Measurements from ENCODE around the gene LRRC37A2.
"Not testable (repeated sequence)": the region's sequence is repeated elsewhere in the genome, so short reads cannot be mapped to it uniquely, and the experiment has no call there.

The LRRC37A2 gene

DNA sequence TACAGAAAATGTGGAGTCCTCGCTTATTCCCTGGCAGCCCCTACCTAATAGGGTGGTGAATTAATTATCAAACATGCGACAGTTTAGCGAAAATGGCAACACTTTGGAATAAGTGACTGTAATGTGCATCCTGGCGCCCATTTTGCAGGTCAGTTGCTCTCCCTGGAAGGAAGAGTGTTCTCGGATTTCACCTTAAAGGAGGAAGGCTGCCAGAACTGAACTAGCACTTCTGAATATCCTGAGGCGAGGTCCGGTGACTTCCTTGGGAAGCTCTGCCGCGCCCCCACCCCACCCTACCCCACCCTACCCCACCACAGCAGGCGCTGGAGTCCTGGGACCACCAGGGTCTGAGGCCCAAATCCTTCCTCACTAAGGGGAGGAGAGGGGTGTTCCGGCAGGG is at the start of gene LRRC37A2:
LRRC37A2 (plus strand) TSS at position 301 of the 400 bp plus-strand sequence. CDS start 245 bp downstream, outside the sequence.
- not testable (repeated sequence) for DNase-seq (ENCODE audit: low spot score)

GRCh38 chr17:46467618-46468017 is 44.6 kb upstream of the LRRC37A2 start:
- not testable (repeated sequence) for DNase-seq (ENCODE audit: low spot score)

DNA sequence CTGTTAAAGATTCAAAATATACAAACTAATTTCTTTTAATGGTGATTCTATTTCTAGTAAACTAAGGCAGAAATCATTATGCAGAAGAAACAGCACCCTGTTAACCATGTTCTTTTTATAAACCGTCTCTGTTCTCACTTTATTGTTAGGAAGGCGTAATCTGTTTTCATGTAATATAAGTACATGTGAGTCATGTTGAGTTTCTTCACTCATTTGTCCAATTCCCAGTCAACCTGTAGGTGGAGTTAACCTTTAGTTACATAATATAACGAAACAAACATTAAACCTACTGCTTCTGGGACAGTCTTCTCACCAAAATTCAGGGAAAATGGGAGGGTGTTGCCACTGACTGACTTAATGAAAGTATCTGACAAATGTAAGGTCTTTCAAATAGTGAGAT is 37.8 kb upstream of the LRRC37A2 start:
- DNase-seq (ENCODE audit: low spot score), result not testable (repeated sequence)

DNA sequence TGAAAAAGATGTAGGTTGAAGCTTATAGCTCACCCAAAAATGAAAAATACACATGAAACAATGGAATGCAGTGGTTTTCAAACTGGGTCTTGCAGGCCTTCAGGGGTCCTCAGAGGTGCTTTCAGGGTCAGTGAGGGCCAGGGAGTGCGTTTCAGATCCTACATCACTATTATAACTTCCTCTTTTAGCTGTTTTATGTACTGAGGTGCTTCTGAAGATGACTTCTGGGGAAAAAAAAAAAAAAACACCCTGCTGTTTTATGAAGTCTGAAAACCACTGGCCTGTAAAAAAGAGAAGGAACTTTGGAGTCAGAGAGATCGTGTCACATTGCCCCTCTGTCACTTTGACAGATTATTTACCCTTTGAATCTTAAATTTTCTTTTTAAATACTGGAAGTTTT is 36.7 kb upstream of the LRRC37A2 start:
- DNase-seq (ENCODE audit: low spot score), result not testable (repeated sequence)

GRCh38 chr17:46478823-46479222 is 33.4 kb upstream of the LRRC37A2 start:
- not testable (repeated sequence) for DNase-seq (ENCODE audit: low spot score)

- not testable (repeated sequence) for DNase-seq (ENCODE audit: low spot score)
Observed at GRCh38 chr17:46481310-46481709, 31.0 kb upstream of the LRRC37A2 start.

GRCh38 chr17:46492021-46492420 is 20.2 kb upstream of the LRRC37A2 start:
- DNase-seq (ENCODE audit: low spot score), result not testable (repeated sequence)

GRCh38 chr17:46499437-46500139 is 12.7 kb upstream of the LRRC37A2 start:
- DNase-seq (ENCODE audit: low spot score), result not testable (repeated sequence)

GRCh38 chr17:46505896-46506295 is 6.4 kb upstream of the LRRC37A2 start:
- DNase-seq (ENCODE audit: low spot score), result not testable (repeated sequence)

GRCh38 chr17:46534716-46535115 is 22.4 kb downstream of the LRRC37A2 start:
- not testable (repeated sequence) for DNase-seq (ENCODE audit: low spot score)

DNA sequence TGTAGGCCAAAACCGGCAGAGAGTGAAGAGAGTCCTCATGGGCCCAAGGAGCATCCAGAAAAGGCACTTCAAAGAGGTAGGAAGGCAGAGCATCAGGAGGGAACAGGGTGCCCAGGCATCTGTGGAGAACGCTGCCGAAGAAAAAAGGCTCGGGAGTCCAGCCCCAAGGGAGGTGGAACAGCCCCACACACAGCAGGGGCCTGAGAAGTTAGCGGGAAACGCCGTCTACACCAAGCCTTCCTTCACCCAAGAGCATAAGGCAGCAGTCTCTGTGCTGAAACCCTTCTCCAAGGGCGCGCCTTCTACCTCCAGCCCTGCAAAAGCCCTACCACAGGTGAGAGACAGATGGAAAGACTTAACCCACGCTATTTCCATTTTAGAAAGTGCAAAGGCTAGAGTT is 36.3 kb downstream of the LRRC37A2 start:
- DNase-seq (ENCODE audit: low spot score), result not testable (repeated sequence)

DNA sequence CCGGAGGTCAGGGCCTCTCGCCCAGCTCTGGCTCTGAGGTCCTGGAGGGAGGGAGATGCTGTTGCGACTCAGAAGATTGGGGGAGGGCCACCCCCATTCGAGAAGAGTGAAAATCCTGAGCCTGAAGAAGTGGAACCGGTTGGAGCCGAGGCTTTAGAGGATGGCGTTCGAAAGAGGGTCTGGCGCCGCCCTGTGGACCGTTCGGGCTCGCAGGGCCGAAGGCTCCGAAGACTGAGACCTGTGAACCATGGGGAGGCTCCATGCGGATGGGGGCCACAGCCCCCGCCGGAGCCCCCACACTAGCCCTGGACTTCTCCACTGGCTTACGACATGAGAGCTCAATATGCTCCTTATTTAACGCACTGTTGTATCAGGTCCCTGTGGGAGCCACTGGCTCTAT is 46.9 kb downstream of the LRRC37A2 start:
- not testable (repeated sequence) for DNase-seq (ENCODE audit: low spot score)

DNA sequence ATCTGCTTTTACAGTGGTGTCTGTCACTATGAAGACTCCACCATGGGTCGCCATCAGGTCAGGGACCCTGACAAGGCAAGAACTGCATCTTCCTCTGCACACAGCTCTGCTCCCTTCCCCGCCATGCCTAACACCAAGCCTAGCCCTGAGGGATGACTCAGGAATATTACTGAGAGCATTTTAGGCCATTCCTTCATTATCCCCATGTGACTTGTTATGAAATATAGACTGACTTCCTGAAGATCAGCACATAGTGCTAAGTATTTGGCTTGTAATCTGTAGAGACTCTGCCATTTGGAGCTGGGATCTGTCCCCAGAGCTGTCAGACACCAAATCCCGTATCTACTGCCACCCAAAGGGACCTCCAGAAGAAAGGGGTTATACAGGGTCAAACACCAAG is 47.8 kb downstream of the LRRC37A2 start:
- not testable (repeated sequence) for DNase-seq (ENCODE audit: low spot score)

GRCh38 chr17:46566284-46566683 is 54.0 kb downstream of the LRRC37A2 start:
- DNase-seq (ENCODE audit: low spot score), result not testable (repeated sequence)

- DNase-seq (ENCODE audit: low spot score), result not testable (repeated sequence)
Observed at GRCh38 chr17:46566980-46567379, 54.7 kb downstream of the LRRC37A2 start.

GRCh38 chr17:46571796-46572195 is 59.5 kb downstream of the LRRC37A2 start:
- not testable (repeated sequence) for DNase-seq (ENCODE audit: low spot score)

DNA sequence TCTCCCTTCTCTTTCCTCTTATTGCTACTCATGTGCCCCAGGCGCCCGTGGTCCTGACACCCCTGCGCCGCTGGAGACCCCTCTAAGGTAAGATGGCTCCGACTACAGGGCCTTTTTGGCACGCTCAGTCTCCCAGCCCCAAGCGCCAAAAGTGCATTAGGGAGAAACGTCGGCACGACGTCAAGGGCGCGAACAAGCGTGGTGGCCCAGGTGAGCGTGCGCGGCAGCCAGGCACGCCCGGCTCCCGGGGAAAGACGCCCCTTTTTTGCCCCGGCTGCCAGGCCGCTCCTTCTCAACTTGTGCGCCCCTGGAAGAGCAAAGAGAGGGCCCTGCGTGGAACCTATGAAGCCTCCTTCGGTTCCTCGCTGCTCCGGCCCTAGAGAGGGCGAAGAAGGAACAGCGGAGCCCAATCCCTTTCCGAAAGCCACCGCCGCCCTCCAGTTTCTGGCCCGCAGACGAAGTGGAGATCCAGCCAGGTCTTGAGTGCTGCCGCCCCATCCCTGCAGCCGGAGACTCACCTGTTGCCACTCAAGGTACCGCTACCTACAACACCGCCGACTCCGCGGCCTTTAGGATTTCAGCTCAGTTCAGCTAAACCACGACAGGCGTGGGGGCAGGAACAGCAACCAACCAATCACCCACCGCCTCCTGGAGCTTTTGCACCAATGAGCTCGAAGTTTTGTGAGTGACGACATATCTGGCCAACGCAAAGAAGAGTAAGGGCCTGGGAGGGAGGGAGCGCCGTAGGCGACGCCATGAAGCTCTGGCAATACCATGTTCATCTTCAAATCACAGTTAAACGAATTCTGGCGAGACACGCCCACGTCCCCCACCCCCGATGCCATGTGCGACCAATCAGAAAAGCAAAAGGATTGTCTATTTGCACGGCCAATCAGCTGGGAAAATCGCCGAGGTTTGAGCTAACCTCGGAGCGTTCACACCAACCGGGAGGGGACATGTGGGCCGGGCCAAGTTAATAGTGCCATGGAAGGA is 67.1 kb downstream of the LRRC37A2 start, which contains the start of gene ARL17A:
ARL17A (minus strand) TSS at position 609 of the 993 bp plus-strand sequence. CDS start 3,369 bp downstream, outside the sequence.
- DNase-seq (ENCODE audit: low spot score), result not testable (repeated sequence)

- not testable (repeated sequence) for DNase-seq (ENCODE audit: low spot score)
Observed at GRCh38 chr17:46580082-46580481, 67.8 kb downstream of the LRRC37A2 start.

DNA sequence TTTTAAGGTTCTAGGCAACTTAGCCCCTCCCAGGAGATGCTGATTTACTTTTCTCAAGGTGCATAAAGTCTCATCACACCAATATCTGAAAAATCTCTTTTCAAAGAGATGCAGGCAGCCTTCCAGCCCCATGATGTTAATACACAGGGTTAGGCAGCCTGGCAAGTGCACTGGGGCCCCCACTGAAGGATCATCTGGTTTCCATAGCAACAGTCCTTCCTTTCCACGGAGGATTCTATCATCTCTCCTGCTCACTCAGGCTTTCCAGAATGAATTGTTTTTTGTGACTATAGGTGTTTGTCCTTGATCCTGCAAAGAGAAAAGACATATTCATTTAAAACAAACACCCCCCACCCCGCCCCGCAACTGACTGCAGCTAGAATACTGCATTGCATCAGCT is 73.2 kb downstream of the LRRC37A2 start:
- DNase-seq (ENCODE audit: low spot score), result not testable (repeated sequence)

DNA sequence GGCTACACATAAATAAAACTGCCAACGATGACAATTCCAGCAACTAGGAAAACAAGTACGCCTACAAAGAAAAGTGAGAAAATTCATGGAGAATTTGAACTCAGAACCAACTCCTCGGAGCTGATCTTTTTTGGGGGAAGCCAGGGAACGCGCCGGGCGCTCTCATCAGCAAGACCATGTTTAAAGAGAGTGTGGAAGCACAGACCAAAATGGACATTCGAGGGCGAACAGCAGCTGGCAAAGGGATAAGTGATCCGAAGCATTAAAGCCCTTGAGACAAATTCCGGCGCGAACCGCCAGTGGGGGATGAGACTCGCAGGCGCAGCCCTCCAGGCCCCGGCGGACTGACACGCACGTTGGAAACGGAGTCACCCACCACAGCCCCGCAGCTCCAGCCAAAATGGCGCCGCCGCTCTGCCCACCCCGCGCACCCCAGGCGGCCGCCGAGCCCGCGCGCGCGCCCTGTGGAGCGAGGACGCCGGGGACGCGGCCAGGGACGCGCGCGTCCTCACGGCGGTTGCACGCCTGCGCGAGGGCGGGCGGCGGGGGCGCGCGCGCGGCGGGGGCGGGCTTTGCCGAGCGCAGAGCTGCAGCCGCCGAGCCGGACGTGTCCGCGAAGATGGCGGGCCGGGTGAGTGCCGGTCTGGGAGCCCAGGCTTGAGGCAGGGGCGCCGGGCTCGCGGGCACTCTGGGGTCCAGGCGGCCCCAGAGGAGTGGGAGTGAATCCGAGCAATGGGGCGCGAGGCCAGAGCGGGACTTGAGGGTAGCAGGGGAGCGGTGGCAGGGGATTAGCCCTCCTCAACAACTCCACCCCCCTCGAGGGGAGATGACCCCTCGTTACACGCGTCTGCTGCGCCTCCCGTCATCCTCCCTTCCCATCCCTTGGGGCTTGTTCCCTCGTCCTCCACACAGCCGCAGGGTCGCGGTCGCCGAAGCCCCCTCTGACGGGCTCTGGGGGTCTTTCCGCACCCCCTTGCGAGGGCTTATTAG is 78.2 kb downstream of the LRRC37A2 start, which contains the start of gene NSF:
NSF (plus strand) TSS at position 513 of the 990 bp plus-strand sequence; CDS start at position 620, 107 bp downstream.
- not testable (repeated sequence) for DNase-seq (ENCODE audit: low spot score)

DNA sequence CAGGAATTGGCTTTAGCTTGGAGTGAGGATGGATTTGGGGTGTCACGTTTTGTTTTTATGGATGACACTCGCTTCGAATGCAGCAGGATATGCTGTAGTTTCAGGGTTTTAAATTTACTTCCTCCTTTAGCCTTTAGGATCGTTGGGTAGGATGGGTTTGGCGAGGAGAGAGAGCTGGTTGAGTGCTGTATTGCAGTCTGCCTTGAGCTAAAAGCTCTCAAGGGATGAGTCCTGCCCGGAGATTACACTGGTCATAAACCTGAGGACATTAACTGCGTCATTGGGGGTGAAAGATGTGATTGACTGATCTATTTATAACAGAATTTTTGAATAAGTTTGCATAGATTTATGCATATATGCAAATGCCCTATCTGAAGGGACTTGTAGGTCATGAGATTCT is 79.1 kb downstream of the LRRC37A2 start:
- DNase-seq (ENCODE audit: low spot score), result not testable (repeated sequence)
